Activated naive CD4-positive, alpha-beta T cell treated with anti-CD3 and anti-CD28 coated beads for 36 hours (primary cell): Measurements from ENCODE around the gene KNSTRN. TPM values are rescaled to one million over a fixed set of nuclear protein-coding genes. Genes with fewer than 3 reads are reported as not detected.

ENCODE experiments used
- CTCF ChIA-PET: fragments of 350-600 bp; sonication (Branson Sonifier 250); formaldehyde crosslinking; loops from one replicate; lab custom pipeline; 2021; ENCODE audit warnings: antibody characterized with exemption; lab: Charles Lee
- DNase-seq: peaks from one replicate; pipeline ENCODE4 v3.0.0-alpha.2; 2020
- H3K27ac Mint-ChIP-seq: one replicate; pipeline ENCODE4 v1.8.0; 2021; ENCODE audit warnings: mild to moderate bottlenecking, mixed read lengths
- H3K27me3 Mint-ChIP-seq: one replicate; pipeline ENCODE4 v1.8.0; 2021; ENCODE audit warnings: low read depth, mixed read lengths
- H3K36me3 Mint-ChIP-seq: one replicate; pipeline ENCODE4 v1.8.0; 2021; ENCODE audit warnings: low read depth, mixed read lengths
- H3K4me1 Mint-ChIP-seq: one replicate; pipeline ENCODE4 v1.8.0; 2021; ENCODE audit warnings: low read depth, mixed read lengths
- H3K4me3 Mint-ChIP-seq: one replicate; pipeline ENCODE4 v1.8.0; 2021; ENCODE audit warnings: mild to moderate bottlenecking, moderate library complexity, mixed read lengths
- H3K9me3 Mint-ChIP-seq: one replicate; pipeline ENCODE4 v1.8.0; 2021; ENCODE audit warnings: mixed read lengths
- intact Hi-C: fragments of 100-400 bp; cut with micrococcal nuclease; formaldehyde crosslinking; loops from one replicate; pipeline ENCODE4 v1.15.1; 2023
- total RNA-seq, 2 experiments: library from RNA; stranded (reverse); gene quantifications; one replicate each; pipeline ENCODE4 v1.2.3, GENCODE V29; 2021

Gene KNSTRN
- total RNA-seq, 2 experiments from 2014 or later: 60.7 to 62.1 TPM

DNA sequence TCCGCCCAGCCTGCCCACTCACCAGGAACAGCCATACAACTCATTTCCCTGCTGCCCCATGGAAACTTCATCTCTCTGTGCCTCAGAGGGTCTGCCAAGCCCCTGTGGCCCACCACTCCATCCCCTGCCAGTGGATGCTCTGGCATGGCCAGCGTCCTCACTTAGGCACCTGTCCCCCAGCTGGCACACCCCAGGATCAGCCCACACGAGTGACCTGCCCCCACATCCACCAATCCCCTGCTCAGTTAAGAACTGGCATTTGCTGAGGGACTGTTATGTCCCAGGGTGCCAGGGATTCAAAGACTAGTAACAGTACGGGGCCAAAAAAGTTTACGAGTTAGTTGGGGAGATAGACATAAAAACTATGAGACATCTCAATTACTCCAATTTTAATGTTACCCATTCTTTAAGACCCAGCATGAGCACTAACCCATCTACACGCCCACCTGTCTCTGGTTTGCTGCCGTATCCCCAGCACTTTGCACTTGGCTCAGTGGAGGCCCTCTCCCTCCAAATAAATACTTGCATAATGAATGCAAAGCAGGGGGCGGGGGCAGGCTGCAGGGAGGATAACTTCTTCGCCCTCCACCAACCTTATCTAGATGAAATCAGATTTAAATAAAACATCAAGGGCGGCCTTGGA, 46.7 kb downstream of the KNSTRN start:
- intact Hi-C loops: no loop called here
- CTCF ChIA-PET: no interaction called here
- H3K27ac Mint-ChIP-seq: no peak overlapping the region

GRCh38 chr15:40430271-40430805, 47.8 kb downstream of the KNSTRN start:
- H3K36me3 Mint-ChIP-seq: no peaks in the 10 kb centered on the region
- H3K9me3 Mint-ChIP-seq: no peaks in the 10 kb centered on the region
- DNase-seq: no peak
- peaks cover 2% of the 10 kb centered on the region for H3K4me1 Mint-ChIP-seq
- H3K27me3 Mint-ChIP-seq: no peaks in the 10 kb centered on the region
- H3K4me3 Mint-ChIP-seq: no peak overlapping the region
- CTCF ChIA-PET: interaction anchor here (0.6 to 0.7 kb wide), 2 partner anchors 63 to 79 kb away, joined by 3 to 4 read pairs; no protein-coding TSS in a partner anchor
- intact Hi-C loops: no loop called here
- H3K27ac Mint-ChIP-seq: no peak overlapping the region

More for the DNA sequence above, 46.7 kb downstream of the KNSTRN start:
- no peak for DNase-seq
- Mint-ChIP-seq H3K4me3 (no peak overlapping the region), H3K27me3 (no peaks in the 10 kb centered on the region), H3K36me3 (no peaks in the 10 kb centered on the region), H3K9me3 (no peaks in the 10 kb centered on the region), H3K4me1 (no peaks in the 10 kb centered on the region)

GRCh38 chr15:40435023-40435709, 52.6 kb downstream of the KNSTRN start:
- no peaks in the 10 kb centered on the region for H3K9me3 Mint-ChIP-seq
- H3K27ac Mint-ChIP-seq: no peak overlapping the region
- no peaks in the 10 kb centered on the region for H3K36me3 Mint-ChIP-seq
- H3K27me3 Mint-ChIP-seq: peaks cover 40% of the 10 kb centered on the region
- H3K4me3 Mint-ChIP-seq: no peak overlapping the region
- CTCF ChIA-PET: interaction anchor here (0.8 to 1.4 kb wide), 5 partner anchors 9 to 98 kb away, joined by 3 to 6 read pairs (median 3); no protein-coding TSS in a partner anchor
- peaks cover 31% of the 10 kb centered on the region for H3K4me1 Mint-ChIP-seq
- intact Hi-C loops: no loop called here
- DNase-seq: no peak

DNA sequence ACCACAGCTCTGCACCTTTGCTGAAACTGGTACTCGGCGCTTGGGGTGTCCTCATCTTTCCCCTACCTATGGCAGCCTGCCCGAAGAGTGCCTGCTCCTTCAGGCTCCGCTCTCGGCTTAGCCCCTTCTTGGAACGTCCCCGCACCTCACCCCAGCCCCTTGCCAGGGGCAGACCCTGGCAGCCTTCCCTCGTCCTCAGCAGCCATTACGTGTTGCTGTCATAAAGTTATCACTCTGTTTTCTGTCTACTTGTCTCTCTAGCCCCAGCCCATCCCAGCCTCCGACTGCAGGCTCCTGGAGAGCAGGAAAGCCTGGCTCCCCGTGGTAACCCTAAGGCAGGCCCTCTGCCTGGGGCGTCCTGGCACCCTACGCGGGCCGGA, 53.2 kb downstream of the KNSTRN start:
- Mint-ChIP-seq H3K4me3 (no peak overlapping the region), H3K9me3 (no peaks in the 10 kb centered on the region), H3K36me3 (no peaks in the 10 kb centered on the region), H3K4me1 (peaks cover 31% of the 10 kb centered on the region), H3K27me3 (peaks cover 40% of the 10 kb centered on the region), H3K27ac (no peak overlapping the region)
- CTCF ChIA-PET: interaction anchor here (0.8 to 1.4 kb wide), 4 partner anchors 10 to 98 kb away, joined by 3 to 6 read pairs (median 4); no protein-coding TSS in a partner anchor
- intact Hi-C loops: no loop called here
- no peak for DNase-seq

DNA sequence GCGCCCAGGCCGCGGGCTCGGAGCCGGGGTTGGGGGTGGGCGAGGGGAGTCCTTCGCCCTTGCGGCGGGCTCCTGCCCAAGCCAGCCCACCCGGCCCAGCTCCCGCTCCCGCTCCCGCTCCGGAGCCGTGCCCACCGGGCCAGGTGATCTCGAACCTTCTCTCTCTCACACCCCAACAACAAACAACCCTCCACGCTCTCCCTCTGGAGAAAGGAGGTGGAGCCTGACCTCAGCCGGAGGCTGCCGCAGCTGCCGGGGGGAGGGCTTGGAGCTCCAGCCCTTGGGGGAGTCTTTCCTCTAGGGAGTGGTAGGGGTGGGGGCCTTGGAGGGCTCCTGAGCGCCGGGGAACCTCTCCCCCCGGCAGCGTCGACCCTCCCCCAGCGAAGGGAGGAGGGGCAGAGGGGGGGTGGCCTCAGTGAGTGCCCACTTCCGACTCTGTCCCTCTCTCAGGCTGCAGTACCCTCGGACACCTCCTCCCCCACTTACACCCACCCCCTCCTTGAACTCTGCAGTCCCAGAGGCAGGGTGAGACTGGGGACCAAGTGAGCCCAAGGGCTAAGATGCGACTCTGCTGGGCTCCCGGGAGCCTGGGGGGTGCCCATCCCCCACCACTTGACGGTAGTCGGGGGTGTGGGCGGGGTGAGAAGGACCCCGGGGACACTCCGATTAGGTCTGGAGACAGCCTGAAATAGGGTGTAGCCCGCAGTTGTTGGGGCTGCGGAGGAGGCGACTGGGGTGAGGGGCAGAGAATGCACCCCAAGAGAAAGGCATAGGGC, 53.8 kb downstream of the KNSTRN start:
- peaks cover 40% of the 10 kb centered on the region for H3K27me3 Mint-ChIP-seq
- CTCF ChIA-PET: interaction anchor here (1.0 kb wide), 1 partner anchor 10 kb away, joined by 3 read pairs; no protein-coding TSS in a partner anchor
- DNase-seq: peak; percentile 27
- no peaks in the 10 kb centered on the region for H3K36me3 Mint-ChIP-seq
- H3K27ac Mint-ChIP-seq: no peak overlapping the region
- peak overlapping the region; percentile 46 for H3K4me3 Mint-ChIP-seq
- intact Hi-C loops: no loop called here
- peaks cover 31% of the 10 kb centered on the region for H3K4me1 Mint-ChIP-seq
- no peaks in the 10 kb centered on the region for H3K9me3 Mint-ChIP-seq

- Mint-ChIP-seq H3K9me3 (no peaks in the 10 kb centered on the region), H3K36me3 (no peaks in the 10 kb centered on the region), H3K27me3 (peaks cover 40% of the 10 kb centered on the region), H3K4me3 (no peak overlapping the region), H3K27ac (no peak overlapping the region), H3K4me1 (peaks cover 31% of the 10 kb centered on the region)
- CTCF ChIA-PET: no interaction called here
- intact Hi-C loops: no loop called here
- no peak for DNase-seq
These were observed 54.6 kb downstream of the KNSTRN start for GRCh38 chr15:40436892-40437751.

- DNase-seq: no peak
- Mint-ChIP-seq H3K27ac (no peak overlapping the region), H3K36me3 (no peaks in the 10 kb centered on the region), H3K9me3 (no peaks in the 10 kb centered on the region), H3K4me1 (peaks cover 39% of the 10 kb centered on the region), H3K27me3 (peaks cover 40% of the 10 kb centered on the region), H3K4me3 (no peak overlapping the region)
- CTCF ChIA-PET: interaction anchor here (2.7 kb wide), 1 partner anchor 16 kb away, joined by 9 read pairs; no protein-coding TSS in a partner anchor
- intact Hi-C loops: no loop called here
These were observed 55.5 kb downstream of the KNSTRN start for GRCh38 chr15:40437752-40438687.

DNA sequence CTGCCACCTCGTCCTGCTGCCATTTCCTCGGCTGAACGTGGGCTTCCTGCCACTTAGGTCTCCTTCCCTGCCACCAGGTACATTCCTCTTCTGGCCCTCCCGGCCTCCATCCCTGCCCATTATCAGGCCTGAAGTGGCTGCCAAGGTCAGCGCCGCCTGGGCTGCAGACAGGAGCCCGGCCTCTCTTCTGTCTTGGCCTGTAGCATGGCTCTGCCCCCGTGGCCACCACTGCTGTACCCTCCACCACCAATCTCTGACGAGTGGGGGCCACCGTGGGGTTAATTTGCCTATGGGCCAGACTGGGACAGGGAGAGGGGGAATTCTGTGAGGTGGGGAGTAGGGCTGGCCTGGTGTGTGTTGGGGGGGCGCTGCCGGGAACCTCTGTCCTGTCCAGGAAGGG, 56.2 kb downstream of the KNSTRN start:
- Mint-ChIP-seq H3K36me3 (no peaks in the 10 kb centered on the region), H3K9me3 (no peaks in the 10 kb centered on the region), H3K27ac (no peak overlapping the region), H3K4me3 (no peak overlapping the region), H3K27me3 (peaks cover 40% of the 10 kb centered on the region), H3K4me1 (peaks cover 45% of the 10 kb centered on the region)
- intact Hi-C loops: no loop called here
- CTCF ChIA-PET: interaction anchor here (1.2 to 2.7 kb wide), 2 partner anchors 17 to 94 kb away, joined by 4 to 9 read pairs; no protein-coding TSS in a partner anchor
- DNase-seq: no peak

DNA sequence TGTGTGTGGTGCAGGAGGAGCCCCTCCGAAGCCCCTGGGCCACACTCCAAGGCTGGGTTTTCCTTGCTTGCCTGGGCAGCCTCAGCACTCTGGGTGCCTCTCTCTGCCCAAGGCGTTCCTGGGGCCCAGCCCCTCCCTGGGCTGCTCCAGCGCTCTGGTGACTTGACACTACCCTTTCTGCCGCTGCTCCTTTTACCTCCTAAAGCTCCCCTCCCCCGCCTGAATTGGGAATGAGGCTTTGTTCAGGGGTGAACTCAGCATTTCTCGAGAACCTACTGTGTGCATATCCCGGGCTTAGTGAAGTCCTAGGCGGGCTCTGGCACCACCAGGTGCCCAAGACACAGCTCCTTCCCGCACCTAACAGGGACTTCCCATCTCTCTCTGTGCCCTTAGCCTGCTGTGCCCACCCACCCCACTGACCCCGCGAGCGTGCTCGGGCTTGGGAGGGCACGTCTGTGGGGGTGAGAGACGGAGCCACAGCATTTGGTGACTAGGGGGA, 57.0 kb downstream of the KNSTRN start:
- H3K27me3 Mint-ChIP-seq: peaks cover 40% of the 10 kb centered on the region
- peak overlapping the region; percentile 88 for H3K4me3 Mint-ChIP-seq
- H3K27ac Mint-ChIP-seq: no peak overlapping the region
- CTCF ChIA-PET: interaction anchor here (0.9 to 2.7 kb wide), 5 partner anchors 14 to 129 kb away, joined by 3 to 9 read pairs (median 4); partner anchors contain the start of gene RPUSD2
- H3K9me3 Mint-ChIP-seq: no peaks in the 10 kb centered on the region
- H3K36me3 Mint-ChIP-seq: no peaks in the 10 kb centered on the region
- peaks cover 53% of the 10 kb centered on the region for H3K4me1 Mint-ChIP-seq
- no peak for DNase-seq
- intact Hi-C loops: no loop called here

- Mint-ChIP-seq H3K27ac (no peak overlapping the region), H3K4me1 (peaks cover 58% of the 10 kb centered on the region), H3K4me3 (peak overlapping the region; percentile 88), H3K9me3 (no peaks in the 10 kb centered on the region), H3K27me3 (peaks cover 40% of the 10 kb centered on the region), H3K36me3 (no peaks in the 10 kb centered on the region)
- peak; percentile 36 for DNase-seq
- intact Hi-C loops: loop anchor here (1.0 to 2.0 kb wide), 2 partner anchors 53 to 155 kb away; partner anchors contain the start of gene KNL1
- CTCF ChIA-PET: interaction anchor here (0.7 to 2.7 kb wide), 8 partner anchors 9 to 331 kb away, joined by 3 to 9 read pairs (median 4); partner anchors contain the start of gene RPUSD2
These were observed 57.6 kb downstream of the KNSTRN start for GRCh38 chr15:40439960-40440742.
